ENCODE measurements around the gene CSRNP3.
"Not testable (repeated sequence)": the region's sequence is repeated elsewhere in the genome, so short reads cannot be mapped to it uniquely, and the experiment has no call there.

DNA sequence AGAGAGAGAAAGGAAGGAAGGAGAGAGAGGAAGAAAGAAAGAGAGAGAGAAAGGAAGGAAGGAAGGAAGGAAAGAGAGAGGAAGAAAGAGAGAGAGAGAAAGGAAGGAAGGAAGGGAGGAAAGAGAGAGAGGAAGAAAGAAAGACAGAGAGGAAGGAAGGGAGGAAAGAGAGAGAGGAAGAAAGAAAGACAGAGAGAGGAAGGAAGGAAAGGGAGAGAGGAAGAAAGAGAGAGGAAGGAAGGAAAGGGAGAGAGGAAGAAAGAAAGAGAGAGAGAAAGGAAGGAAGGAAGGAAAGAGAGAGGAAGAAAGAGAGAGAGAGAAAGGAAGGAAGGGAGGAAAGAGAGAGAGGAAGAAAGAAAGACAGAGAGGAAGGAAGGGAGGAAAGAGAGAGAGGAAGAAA, 196.6 kb downstream of the CSRNP3 start:
- TF ChIP-seq SUZ12 (IDR thresholded peaks at IDR 0.05; ENCODE audit: extremely low read depth, insufficient read depth, insufficient read length); ZNF274 (IDR thresholded peaks at IDR 0.05; ENCODE audit: low read depth, low read length): not testable (repeated sequence)

All from NT2/D1 (cell line).